ENCODE measurements around the gene KDM5C.

GRCh38 chrX:53254570-53255461 is 29.8 kb upstream of the KDM5C start:
- TF ChIP-seq CTCF (IDR thresholded peaks at IDR 0.05) (no peak), POLR2A (IDR thresholded peaks at IDR 0.05) (no peak)
